ENCODE measurements around the gene TBC1D21. TPM values are rescaled to one million over a fixed set of nuclear protein-coding genes. Genes with fewer than 3 reads are reported as not detected.
A peak's percentile ranks its signal among the peaks of the same experiment; 100 is the strongest.

The TBC1D21 gene
- polyA plus RNA-seq, 1 donor from 2014 or later: not detected

- Histone ChIP-seq H4K20me1 (ENCODE audit: insufficient read depth) (no peaks in the 10 kb centered on the region), H3K36me3 (ENCODE audit: insufficient read depth, low read length) (no peaks in the 10 kb centered on the region), H3K9me2 (ENCODE audit: insufficient read depth, low read length) (no peaks in the 10 kb centered on the region), H3K9ac (ENCODE audit: low read length) (no peak overlapping the region), H3K4me3 (ENCODE audit: low read length) (no peak overlapping the region), H3K27ac (ENCODE audit: low read length) (no peak overlapping the region), H3K9me3 (ENCODE audit: low read length) (no peaks in the 10 kb centered on the region), H3K79me2 (replicated peaks; ENCODE audit: insufficient read depth, low read length) (no peaks in the 10 kb centered on the region), H2AFZ (ENCODE audit: low read depth, low read length) (no peak overlapping the region), H3K4me2 (ENCODE audit: low read length) (no peak overlapping the region), H3K27me3 (ENCODE audit: insufficient read depth, low read depth, low read length) (no peaks in the 10 kb centered on the region), H3F3A (ENCODE audit: insufficient read depth, low read length, poor library complexity, severe bottlenecking) (no peaks in the 10 kb centered on the region)
- TF ChIP-seq RAD21 (conservative IDR thresholded peaks at IDR 0.05): no peak
- TF ChIP-seq CTCF (IDR thresholded peaks at IDR 0.05; ENCODE audit: poor library complexity, severe bottlenecking): no peak
- TF ChIP-seq TAF1 (IDR thresholded peaks at IDR 0.05; ENCODE audit: low read depth): no peak
- TF ChIP-seq MXI1 (conservative IDR thresholded peaks at IDR 0.05; ENCODE audit: poor library complexity, severe bottlenecking): no peak
These were observed 1.0 kb upstream of the TBC1D21 start for GRCh38 chr15:73872346-73872745.

- no peak overlapping the region for H2AFZ ChIP-seq (ENCODE audit: low read depth, low read length)
- H3K27me3 ChIP-seq (ENCODE audit: insufficient read depth, low read depth, low read length): no peaks in the 10 kb centered on the region
- no peak overlapping the region for H3K4me3 ChIP-seq (ENCODE audit: low read length)
- H4K20me1 ChIP-seq (ENCODE audit: insufficient read depth): no peaks in the 10 kb centered on the region
- TF ChIP-seq REST (IDR thresholded peaks at IDR 0.05; ENCODE audit: borderline replicate concordance) (no peak), CTCF (IDR thresholded peaks at IDR 0.05; ENCODE audit: poor library complexity, severe bottlenecking) (peak; percentile 60), SMC3 (conservative IDR thresholded peaks at IDR 0.05; ENCODE audit: poor library complexity) (peak; percentile 54), RAD21 (conservative IDR thresholded peaks at IDR 0.05) (peak; percentile 54), EZH2 (IDR thresholded peaks at IDR 0.05; ENCODE audit: borderline replicate concordance, insufficient read depth, low read length, poor library complexity, severe bottlenecking) (no peak)
- H3K79me2 ChIP-seq (replicated peaks; ENCODE audit: insufficient read depth, low read length): no peaks in the 10 kb centered on the region
- H3K4me2 ChIP-seq (ENCODE audit: low read length): no peak overlapping the region
- H3K36me3 ChIP-seq (ENCODE audit: insufficient read depth, low read length): no peaks in the 10 kb centered on the region
- no peak overlapping the region for H3K27ac ChIP-seq (ENCODE audit: low read length)
- H3F3A ChIP-seq (ENCODE audit: insufficient read depth, low read length, poor library complexity, severe bottlenecking): no peaks in the 10 kb centered on the region
- no peaks in the 10 kb centered on the region for H3K9me2 ChIP-seq (ENCODE audit: insufficient read depth, low read length)
- H3K9me3 ChIP-seq (ENCODE audit: low read length): no peaks in the 10 kb centered on the region
- H3K9ac ChIP-seq (ENCODE audit: low read length): no peak overlapping the region
These were observed 636 bp downstream of the TBC1D21 start for GRCh38 chr15:73873889-73874511.

Data from neural cell (in vitro differentiated cells).